Epithelial cell of proximal tubule (primary cell): Measurements from ENCODE around the gene FMNL2. TPM values are rescaled to one million over a fixed set of nuclear protein-coding genes. Genes with fewer than 3 reads are reported as not detected.
A peak's percentile ranks its signal among the peaks of the same experiment; 100 is the strongest.

Experiments
- DNase-seq: peaks from one replicate; pipeline ENCODE4 v3.0.0-alpha.2; 2011; ENCODE audit warnings: low read depth
- H3K4me3 ChIP-seq: 2 replicates; pipeline ENCODE4 v1.5.1; 2011; ENCODE audit warnings: low read depth, mild to moderate bottlenecking, low read length
- total RNA-seq: library from RNA; depleted of rRNA; stranded (reverse); fragments of >200 nt; gene quantifications from 2 replicates; pipeline ENCODE4 v1.2.3, GENCODE V29; 2015
- TF ChIP-seq, protein P1 (sequence below): conservative IDR thresholded peaks from 2 replicates; pipeline ENCODE4 v1.5.1; 2012; ENCODE audit warnings: low read depth, mild to moderate bottlenecking, low read length

Gene FMNL2
- total RNA-seq, 1 donor from 2014 or later, result 29.7 TPM

DNA sequence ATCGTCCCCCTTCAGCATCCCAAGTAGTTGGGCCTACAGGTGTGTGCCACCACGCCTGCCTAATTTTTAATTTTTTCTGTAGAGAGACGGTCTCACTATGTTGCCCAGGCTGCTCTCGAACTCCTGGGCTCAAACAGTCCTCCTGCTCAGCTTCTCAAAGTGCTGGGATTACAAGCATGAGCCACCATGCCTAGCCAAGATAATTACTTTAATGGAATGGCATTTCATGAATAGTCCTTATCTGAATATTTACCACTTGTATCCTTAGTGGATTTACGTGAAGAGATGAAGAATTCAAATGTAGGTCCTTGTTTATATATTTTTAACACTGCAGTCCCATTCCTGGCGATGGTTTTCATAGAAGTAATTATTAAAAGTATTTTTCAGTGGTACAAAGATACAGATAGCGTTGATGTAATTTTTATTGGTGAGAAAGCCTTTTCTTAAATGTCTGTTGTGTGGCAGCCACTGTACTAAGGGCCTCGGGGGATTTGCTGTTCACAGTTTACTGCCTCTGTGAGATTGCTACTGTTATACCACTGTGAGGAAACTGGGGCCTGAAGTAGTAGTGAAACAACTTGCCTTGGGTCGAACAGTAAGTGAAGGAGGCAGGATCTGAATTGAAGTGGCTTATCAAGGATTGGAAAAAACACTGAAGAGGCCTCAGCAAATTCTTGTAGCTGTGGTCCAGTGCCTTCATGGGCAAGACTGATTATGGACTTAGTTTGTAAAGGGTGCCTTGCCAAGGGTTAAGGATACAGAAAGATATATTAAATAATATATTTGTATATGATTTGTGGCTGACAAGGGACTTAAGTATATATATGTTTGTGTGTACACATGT is 231.1 kb downstream of the FMNL2 start:
- no peak overlapping the region for H3K4me3 ChIP-seq
- DNase-seq, result no peak
- TF ChIP-seq, protein P1, sequence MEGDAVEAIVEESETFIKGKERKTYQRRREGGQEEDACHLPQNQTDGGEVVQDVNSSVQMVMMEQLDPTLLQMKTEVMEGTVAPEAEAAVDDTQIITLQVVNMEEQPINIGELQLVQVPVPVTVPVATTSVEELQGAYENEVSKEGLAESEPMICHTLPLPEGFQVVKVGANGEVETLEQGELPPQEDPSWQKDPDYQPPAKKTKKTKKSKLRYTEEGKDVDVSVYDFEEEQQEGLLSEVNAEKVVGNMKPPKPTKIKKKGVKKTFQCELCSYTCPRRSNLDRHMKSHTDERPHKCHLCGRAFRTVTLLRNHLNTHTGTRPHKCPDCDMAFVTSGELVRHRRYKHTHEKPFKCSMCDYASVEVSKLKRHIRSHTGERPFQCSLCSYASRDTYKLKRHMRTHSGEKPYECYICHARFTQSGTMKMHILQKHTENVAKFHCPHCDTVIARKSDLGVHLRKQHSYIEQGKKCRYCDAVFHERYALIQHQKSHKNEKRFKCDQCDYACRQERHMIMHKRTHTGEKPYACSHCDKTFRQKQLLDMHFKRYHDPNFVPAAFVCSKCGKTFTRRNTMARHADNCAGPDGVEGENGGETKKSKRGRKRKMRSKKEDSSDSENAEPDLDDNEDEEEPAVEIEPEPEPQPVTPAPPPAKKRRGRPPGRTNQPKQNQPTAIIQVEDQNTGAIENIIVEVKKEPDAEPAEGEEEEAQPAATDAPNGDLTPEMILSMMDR, result no peak

DNA sequence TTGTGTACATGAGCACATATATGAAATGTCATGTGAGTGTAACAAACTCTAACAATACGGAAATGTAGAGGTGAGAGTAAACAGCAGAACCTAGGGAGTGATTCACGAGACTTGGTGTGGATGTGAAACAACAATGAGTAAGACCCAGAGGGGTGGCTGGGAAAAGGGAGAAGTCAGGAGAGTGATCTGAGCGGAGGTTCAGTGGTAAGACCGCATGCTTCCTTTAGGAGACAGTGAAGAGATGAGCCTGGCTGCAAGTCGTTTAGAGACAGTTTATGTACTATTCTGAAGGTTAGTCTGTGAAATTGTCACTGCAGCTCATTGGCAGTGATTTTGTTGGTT is 231.7 kb downstream of the FMNL2 start:
- H3K4me3 ChIP-seq, result no peak overlapping the region
- TF ChIP-seq, protein P1, result no peak
- DNase-seq, result no peak

DNA sequence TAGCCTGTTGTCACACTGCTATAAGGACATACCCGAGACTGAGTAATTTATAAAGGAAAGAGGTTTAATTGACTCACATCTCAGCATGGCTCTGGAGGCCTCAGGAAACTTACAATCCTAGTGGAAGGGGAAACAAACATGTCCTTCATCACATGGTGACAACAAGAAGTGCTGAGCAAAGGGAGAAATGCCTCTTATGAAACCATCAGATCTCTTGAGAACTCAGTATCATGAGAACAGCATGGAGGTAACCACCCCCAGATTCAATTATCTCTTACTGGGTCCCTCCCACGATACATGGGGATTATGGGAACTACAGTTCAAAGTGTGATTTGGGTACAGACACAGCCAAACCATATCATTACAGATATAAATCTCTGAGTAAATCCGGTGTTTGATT is 233.6 kb downstream of the FMNL2 start:
- DNase-seq, result no peak
- no peak overlapping the region for H3K4me3 ChIP-seq
- TF ChIP-seq, protein P1, result no peak

DNA sequence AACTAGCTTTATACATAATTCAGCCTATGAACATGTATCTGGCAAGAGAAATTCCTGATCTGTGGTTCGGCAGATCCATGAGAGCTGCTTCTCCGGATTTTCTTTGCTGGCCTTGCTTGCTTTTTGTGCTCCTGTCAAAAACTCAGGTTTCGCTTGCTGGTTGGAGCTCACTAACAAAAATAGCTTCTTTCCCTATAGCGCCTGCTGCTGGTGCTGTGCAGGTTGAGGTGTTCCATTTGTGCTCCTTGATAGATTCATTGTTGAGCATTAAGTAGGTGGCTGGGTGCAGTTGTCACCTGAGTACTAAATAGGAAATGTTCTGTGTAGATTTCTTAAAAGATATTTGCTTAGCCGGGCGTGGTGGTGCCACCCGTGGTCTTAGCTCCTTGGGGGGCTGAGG is 234.2 kb downstream of the FMNL2 start:
- H3K4me3 ChIP-seq, result no peak overlapping the region
- no peak for DNase-seq
- TF ChIP-seq, protein P1, result peak; percentile 25

DNA sequence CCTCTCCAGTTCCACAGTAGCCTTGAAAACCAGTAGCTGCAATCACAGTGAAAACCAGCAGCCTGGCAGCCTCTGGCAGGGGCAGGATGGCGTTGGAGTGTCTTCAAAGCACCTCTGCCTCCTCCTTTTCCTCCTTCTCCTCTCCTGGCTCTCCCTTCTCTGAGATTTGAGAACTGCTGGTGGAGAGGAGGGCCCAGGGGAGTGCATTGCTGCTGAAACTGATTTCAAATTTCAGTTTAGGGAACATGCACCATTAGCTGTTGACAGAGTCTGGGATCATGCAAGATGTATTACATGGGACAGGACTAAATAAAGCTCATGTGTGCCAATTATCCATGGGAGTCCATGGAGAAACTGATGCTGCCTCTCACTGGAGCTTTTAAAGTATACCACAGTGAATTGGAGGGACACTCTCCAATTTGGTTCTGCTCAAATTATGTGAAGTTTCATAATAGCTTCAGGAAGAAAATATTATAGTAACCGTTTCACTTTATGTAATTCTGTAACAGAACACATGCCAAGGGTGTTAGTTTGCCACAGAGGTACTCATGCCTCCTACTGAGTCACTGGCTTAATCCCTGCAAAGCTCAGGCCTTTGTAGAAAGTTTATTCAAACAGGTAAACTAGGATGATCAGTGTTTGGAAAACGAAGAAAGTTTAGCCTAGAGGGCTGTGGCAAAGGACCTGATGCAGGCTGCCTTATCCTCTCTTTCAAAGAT is 236.2 kb downstream of the FMNL2 start:
- peak; percentile 16 for DNase-seq
- TF ChIP-seq, protein P1, result no peak
- no peak overlapping the region for H3K4me3 ChIP-seq

DNA sequence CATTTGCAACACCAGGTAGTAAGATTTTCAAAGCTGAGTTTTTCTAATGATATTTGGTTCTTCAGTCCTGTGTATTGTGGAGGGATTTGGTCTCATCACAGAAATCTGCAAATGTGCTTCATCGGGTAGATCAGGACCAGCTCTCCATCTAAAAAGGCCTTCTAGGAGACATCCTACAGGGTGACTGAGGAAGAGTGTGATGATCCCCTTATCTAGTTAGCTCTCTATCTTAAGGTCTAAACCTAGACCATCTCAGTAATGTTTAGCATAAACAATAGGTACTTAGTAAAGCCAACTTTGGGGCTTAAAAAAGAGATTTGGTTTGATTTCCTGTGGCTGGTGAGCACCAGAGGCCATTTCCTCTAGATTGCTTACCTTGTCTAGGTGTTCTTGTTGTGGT is 237.1 kb downstream of the FMNL2 start:
- no peak for DNase-seq
- TF ChIP-seq, protein P1, result no peak
- no peak overlapping the region for H3K4me3 ChIP-seq
